Choroid plexus epithelial cell (primary cell): ENCODE data around the gene PLBD2.

Experiments used
- DNase-seq: peaks from one replicate; pipeline ENCODE4 v3.0.0-alpha.2; 2010; ENCODE audit warnings: low read depth
- H3K4me3 ChIP-seq: 2 replicates; pipeline ENCODE4 v1.5.1; 2011; ENCODE audit warnings: low read depth, mild to moderate bottlenecking, control low read depth, low read length, moderate library complexity
- TF ChIP-seq, protein P1 (sequence below): conservative IDR thresholded peaks from 2 replicates; pipeline ENCODE4 v1.5.1; 2011; ENCODE audit warnings: low read depth, mild to moderate bottlenecking, control low read depth, inconsistent platforms, low read length, moderate library complexity

The PLBD2 gene

DNA sequence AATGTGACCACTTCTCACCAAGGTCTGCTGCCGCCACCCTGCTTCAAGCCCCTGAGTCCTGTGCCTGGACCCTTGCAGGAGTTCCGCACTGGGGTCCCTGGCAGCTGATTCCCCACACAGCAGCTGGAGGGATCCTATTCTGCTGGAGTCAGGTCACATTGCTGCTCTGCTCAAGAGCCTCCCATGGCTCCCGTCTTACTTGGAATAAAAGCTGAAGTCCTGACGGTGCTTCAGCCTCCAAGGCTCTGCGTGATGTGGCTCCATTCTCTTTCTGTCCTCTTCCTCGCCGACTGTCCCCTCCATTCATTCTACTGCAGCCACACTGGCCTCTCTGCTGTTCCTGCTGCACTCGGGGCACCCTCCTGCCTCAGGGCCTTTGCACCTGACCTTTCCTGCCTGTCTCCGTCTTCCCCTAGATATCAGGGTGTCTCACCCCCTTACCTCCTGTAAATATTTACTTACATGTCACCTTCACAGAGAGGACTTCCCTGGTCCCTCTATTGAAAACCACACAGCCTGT is 56.2 kb downstream of the PLBD2 start:
- no peak for DNase-seq
- no peak overlapping the region for H3K4me3 ChIP-seq
- TF ChIP-seq, protein P1, sequence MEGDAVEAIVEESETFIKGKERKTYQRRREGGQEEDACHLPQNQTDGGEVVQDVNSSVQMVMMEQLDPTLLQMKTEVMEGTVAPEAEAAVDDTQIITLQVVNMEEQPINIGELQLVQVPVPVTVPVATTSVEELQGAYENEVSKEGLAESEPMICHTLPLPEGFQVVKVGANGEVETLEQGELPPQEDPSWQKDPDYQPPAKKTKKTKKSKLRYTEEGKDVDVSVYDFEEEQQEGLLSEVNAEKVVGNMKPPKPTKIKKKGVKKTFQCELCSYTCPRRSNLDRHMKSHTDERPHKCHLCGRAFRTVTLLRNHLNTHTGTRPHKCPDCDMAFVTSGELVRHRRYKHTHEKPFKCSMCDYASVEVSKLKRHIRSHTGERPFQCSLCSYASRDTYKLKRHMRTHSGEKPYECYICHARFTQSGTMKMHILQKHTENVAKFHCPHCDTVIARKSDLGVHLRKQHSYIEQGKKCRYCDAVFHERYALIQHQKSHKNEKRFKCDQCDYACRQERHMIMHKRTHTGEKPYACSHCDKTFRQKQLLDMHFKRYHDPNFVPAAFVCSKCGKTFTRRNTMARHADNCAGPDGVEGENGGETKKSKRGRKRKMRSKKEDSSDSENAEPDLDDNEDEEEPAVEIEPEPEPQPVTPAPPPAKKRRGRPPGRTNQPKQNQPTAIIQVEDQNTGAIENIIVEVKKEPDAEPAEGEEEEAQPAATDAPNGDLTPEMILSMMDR = no peak

- H3K4me3 ChIP-seq = no peak overlapping the region
- TF ChIP-seq, protein P1 = no peak
- DNase-seq = peak; percentile 35
Measured at GRCh38 chr12:113416091-113416754, 57.8 kb downstream of the PLBD2 start.

GRCh38 chr12:113418213-113418879 is 60.0 kb downstream of the PLBD2 start:
- DNase-seq = no peak
- TF ChIP-seq, protein P1 = no peak
- no peak overlapping the region for H3K4me3 ChIP-seq

DNA sequence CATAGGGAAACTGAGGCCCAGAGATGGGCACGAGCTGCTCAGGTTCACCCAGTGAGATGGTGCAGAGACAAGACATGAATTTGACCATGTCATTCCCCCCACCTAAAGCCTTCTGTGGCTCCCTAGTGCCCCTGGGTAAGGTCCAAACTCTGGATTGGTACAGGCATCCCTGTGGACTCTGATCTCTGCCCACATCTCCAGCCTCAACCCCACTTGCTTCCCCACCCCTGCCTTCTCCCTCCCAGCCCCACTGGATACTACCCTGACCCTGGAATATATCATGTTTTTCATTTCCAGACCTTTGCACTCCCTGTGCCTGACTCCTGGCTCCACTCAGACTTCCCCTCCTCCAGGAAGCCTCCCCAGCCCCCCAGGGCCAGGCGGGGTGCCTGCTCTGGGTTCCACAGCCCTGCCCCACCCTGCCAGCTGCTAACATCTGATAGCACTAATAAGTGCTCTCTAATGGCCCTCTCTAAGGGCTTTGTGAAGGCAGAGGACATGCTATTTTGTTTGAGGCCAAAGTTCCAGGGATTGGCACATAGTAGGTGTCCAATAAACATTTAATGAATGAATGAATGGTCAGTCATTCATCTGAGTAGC is 62.7 kb downstream of the PLBD2 start:
- TF ChIP-seq, protein P1 = no peak
- DNase-seq = no peak
- H3K4me3 ChIP-seq = no peak overlapping the region

GRCh38 chr12:113422030-113422885 is 63.9 kb downstream of the PLBD2 start, which contains the start of gene SDSL:
SDSL (plus strand) TSS chr12:113422380; CDS start chr12:113427983, 5,603 bp downstream.
- TF ChIP-seq, protein P1 = no peak
- peak; percentile 73 for DNase-seq
- peak within 1 kb of the TSS; percentile 62 for H3K4me3 ChIP-seq

DNA sequence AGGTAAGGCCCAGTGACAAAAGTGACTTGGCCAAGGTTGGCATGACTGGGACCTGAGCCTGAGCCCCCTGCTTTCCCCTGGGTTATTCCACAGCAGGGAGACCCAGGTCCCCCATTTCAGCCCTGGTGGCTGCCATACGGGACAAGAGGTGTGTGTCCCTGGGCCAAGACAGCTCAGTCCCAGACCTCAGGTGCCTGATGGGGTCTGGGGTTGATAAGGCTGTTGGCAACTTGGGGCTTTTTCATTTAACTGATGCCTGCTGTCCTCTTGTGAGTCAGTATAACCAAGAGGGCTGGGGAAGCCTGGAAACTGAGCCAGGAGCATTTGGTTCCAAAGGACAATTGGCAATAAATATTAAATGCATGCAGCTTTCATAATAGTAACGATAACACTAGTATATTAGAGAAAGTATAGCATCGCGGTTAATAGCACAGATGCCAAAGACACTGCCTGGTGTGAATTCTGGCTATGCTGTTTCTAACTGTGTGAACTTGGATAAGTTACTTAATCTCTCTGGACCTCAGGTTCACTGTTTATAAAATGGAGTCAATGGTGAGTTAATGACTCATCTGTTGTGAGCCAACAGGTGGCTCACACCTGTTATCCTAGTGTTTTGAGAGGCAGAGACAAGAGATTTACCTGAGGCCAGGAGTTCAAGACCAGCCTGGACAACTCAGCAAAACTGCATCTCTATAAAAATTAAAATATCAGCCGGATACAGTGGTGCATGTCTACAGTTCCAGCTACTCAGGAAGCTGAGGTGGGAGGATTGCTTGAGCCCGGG is 64.7 kb downstream of the PLBD2 start:
- no peak for DNase-seq
- peak overlapping the region; percentile 62 for H3K4me3 ChIP-seq
- TF ChIP-seq, protein P1 = no peak
